Neural progenitor cell (in vitro differentiated cells): ENCODE data around the gene GNAQ. TPM values are rescaled to one million over a fixed set of nuclear protein-coding genes. Genes with fewer than 3 reads are reported as not detected.

Experiments
- DNase-seq: peaks from one replicate; pipeline ENCODE4 v3.0.0-alpha.2; 2016; ENCODE audit warnings: low spot score
- H2AFZ ChIP-seq: fragments of 200-600 bp; sonication (generic); replicated peaks from 2 replicates; pipeline ENCODE4 v1.6.1; 2016; ENCODE audit warnings: antibody characterized with exemption
- H3F3A ChIP-seq: fragments of 200-600 bp; sonication (generic); 2 replicates; pipeline ENCODE4 v1.6.1; 2016; ENCODE audit warnings: antibody characterized with exemption, low read depth
- H3K27ac ChIP-seq: fragments of 200-600 bp; sonication (generic); 2 replicates; pipeline ENCODE4 v1.5.1; 2016; ENCODE audit warnings: mild to moderate bottlenecking
- H3K27me3 ChIP-seq: fragments of 200-600 bp; sonication (generic); 2 replicates; pipeline ENCODE4 v1.6.1; 2016; ENCODE audit warnings: mild to moderate bottlenecking, moderate library complexity
- H3K36me3 ChIP-seq: fragments of 200-600 bp; sonication (generic); 2 replicates; pipeline ENCODE4 v1.5.1; 2016
- H3K4me1 ChIP-seq: fragments of 200-600 bp; sonication (generic); 2 replicates; pipeline ENCODE4 v1.6.1; 2016; ENCODE audit warnings: mixed run types
- H3K4me2 ChIP-seq: fragments of 200-600 bp; sonication (generic); 2 replicates; pipeline ENCODE4 v1.6.1; 2016
- H3K4me3 ChIP-seq: fragments of 200-600 bp; sonication (generic); 2 replicates; pipeline ENCODE4 v1.5.1; 2016
- H3K79me2 ChIP-seq: fragments of 200-600 bp; sonication (generic); 2 replicates; pipeline ENCODE4 v1.6.1; 2016; ENCODE audit warnings: low read depth
- H3K9ac ChIP-seq: fragments of 200-600 bp; sonication (generic); 2 replicates; pipeline ENCODE4 v1.6.1; 2016
- H3K9me3 ChIP-seq: fragments of 200-600 bp; sonication (generic); 2 replicates; pipeline ENCODE4 v1.5.1; 2016; ENCODE audit warnings: low read depth
- H4K20me1 ChIP-seq: fragments of 200-600 bp; sonication (generic); 2 replicates; pipeline ENCODE4 v1.6.1; 2016; ENCODE audit warnings: low read depth
- H3K27ac Mint-ChIP-seq: 3 replicates; pipeline ENCODE4 v1.8.0; 2021; ENCODE audit warnings: mixed read lengths
- H3K27me3 Mint-ChIP-seq: 2 replicates; pipeline ENCODE4 v1.8.0; 2022; ENCODE audit warnings: low read depth, mild to moderate bottlenecking, inconsistent platforms, moderate library complexity, mixed read lengths; ENCODE audit not compliant: insufficient read depth
- H3K36me3 Mint-ChIP-seq: 3 replicates; pipeline ENCODE4 v1.8.0; 2021; ENCODE audit warnings: mixed read lengths
- H3K4me1 Mint-ChIP-seq: 3 replicates; pipeline ENCODE4 v1.8.0; 2021; ENCODE audit warnings: mixed read lengths
- H3K4me3 Mint-ChIP-seq: 3 replicates; pipeline ENCODE4 v1.8.0; 2021; ENCODE audit warnings: mild to moderate bottlenecking, moderate library complexity, mixed read lengths
- H3K9me3 Mint-ChIP-seq: 3 replicates; pipeline ENCODE4 v1.8.0; 2020; ENCODE audit warnings: mixed read lengths
- EZH2 ChIP-seq: fragments of 200-600 bp; sonication (generic); IDR thresholded peaks from 2 replicates; pipeline ENCODE4 v1.6.1; 2017; ENCODE audit warnings: antibody characterized with exemption, mild to moderate bottlenecking, moderate library complexity
- EZH2phosphoT487 ChIP-seq: fragments of 200-600 bp; sonication (generic); IDR thresholded peaks from 2 replicates; pipeline ENCODE4 v1.6.1; 2017; ENCODE audit warnings: antibody characterized with exemption
- total RNA-seq: library from RNA; depleted of rRNA; stranded (reverse); fragments of >200 nt; gene quantifications from 2 replicates; pipeline ENCODE4 v1.2.3, GENCODE V29; 2015; ENCODE audit warnings: low replicate concordance
- TF ChIP-seq, protein P1 (sequence below): fragments of 200-600 bp; sonication (generic); IDR thresholded peaks from 2 replicates; pipeline ENCODE4 v1.5.1; 2017; ENCODE audit warnings: antibody characterized with exemption, mild to moderate bottlenecking

GNAQ gene
- total RNA-seq, 1 donor from 2014 or later: 87.9 TPM

DNA sequence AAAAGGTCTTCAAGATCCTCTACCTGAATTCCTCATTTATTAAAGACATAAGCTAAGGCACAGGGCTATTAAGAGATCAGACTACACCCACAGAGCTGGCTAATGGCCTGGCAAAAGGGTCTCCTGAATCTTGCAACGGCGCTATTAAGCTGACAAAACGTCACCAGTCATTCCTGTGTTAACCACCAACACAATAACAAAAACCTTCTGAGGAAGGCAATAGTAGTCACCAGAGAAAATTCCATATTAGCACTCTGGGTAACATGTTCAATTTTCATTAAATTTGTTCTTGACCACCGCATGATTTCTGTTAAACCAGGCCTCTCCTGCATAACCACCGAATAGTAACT lies 77.0 kb downstream of the GNAQ start:
- Mint-ChIP-seq H3K27me3 (no peaks in the 10 kb centered on the region), H3K4me1 (peaks cover 32% of the 10 kb centered on the region), H3K9me3 (no peaks in the 10 kb centered on the region), H3K27ac (no peak overlapping the region), H3K4me3 (no peak overlapping the region), H3K36me3 (peaks cover 3% of the 10 kb centered on the region)
- H3F3A ChIP-seq: no peaks in the 10 kb centered on the region
- DNase-seq: no peak
- TF ChIP-seq, protein P1, sequence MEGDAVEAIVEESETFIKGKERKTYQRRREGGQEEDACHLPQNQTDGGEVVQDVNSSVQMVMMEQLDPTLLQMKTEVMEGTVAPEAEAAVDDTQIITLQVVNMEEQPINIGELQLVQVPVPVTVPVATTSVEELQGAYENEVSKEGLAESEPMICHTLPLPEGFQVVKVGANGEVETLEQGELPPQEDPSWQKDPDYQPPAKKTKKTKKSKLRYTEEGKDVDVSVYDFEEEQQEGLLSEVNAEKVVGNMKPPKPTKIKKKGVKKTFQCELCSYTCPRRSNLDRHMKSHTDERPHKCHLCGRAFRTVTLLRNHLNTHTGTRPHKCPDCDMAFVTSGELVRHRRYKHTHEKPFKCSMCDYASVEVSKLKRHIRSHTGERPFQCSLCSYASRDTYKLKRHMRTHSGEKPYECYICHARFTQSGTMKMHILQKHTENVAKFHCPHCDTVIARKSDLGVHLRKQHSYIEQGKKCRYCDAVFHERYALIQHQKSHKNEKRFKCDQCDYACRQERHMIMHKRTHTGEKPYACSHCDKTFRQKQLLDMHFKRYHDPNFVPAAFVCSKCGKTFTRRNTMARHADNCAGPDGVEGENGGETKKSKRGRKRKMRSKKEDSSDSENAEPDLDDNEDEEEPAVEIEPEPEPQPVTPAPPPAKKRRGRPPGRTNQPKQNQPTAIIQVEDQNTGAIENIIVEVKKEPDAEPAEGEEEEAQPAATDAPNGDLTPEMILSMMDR: no peak
- TF ChIP-seq EZH2 (no peak), EZH2phosphoT487 (no peak)
- H3K27ac ChIP-seq: no peak overlapping the region
- peaks cover 24% of the 10 kb centered on the region for H3K4me1 ChIP-seq
- H3K27me3 ChIP-seq: no peaks in the 10 kb centered on the region
- peaks cover 100% of the 10 kb centered on the region for H3K79me2 ChIP-seq
- H3K4me2 ChIP-seq: no peak overlapping the region
- H2AFZ ChIP-seq: no peak overlapping the region
- no peaks in the 10 kb centered on the region for H3K9me3 ChIP-seq
- no peaks in the 10 kb centered on the region for H3K36me3 ChIP-seq
- no peak overlapping the region for H3K4me3 ChIP-seq
- no peak overlapping the region for H3K9ac ChIP-seq
- H4K20me1 ChIP-seq: peaks cover 54% of the 10 kb centered on the region

DNA sequence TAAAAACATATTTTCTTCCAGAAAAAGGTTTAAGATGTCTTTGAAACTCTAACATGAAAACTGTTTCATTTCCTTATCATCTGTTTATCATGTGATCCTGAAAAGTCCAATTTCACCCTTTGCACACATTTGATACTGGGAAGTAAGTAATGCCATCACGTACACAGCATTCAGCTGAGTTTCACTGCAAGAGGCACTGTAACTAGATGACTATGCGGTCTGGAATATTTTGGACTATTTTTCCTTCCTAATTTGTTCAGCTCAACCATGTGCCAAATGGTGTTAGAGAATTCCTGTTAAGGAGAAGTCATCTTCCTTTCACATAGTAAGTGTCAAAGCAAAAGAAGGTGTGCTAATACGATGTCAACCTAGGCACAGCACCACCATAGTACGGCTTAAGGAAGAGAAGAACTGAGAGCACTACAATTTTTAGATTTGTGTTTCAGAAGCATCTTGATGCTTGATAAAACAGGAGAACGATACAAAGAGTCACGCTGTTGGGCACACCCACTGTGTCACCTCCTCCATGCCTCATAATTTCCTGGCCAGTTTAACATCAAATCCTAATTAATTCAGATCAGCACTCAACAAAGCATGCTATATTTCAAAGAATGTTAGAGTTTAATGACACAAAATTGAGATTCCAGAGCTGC lies 77.5 kb downstream of the GNAQ start:
- no peak for TF ChIP-seq EZH2phosphoT487
- H4K20me1 ChIP-seq: peaks cover 56% of the 10 kb centered on the region
- H3K9me3 ChIP-seq: no peaks in the 10 kb centered on the region
- H3K4me3 ChIP-seq: no peak overlapping the region
- no peak overlapping the region for H3K9ac ChIP-seq
- Mint-ChIP-seq H3K9me3 (no peaks in the 10 kb centered on the region), H3K36me3 (peaks cover 3% of the 10 kb centered on the region), H3K4me3 (no peak overlapping the region), H3K27me3 (no peaks in the 10 kb centered on the region), H3K27ac (no peak overlapping the region), H3K4me1 (peaks cover 32% of the 10 kb centered on the region)
- peaks cover 20% of the 10 kb centered on the region for H3K4me1 ChIP-seq
- H3K36me3 ChIP-seq: no peaks in the 10 kb centered on the region
- no peak for DNase-seq
- H3K79me2 ChIP-seq: peaks cover 100% of the 10 kb centered on the region
- H3K4me2 ChIP-seq: no peak overlapping the region
- H3K27ac ChIP-seq: no peak overlapping the region
- no peaks in the 10 kb centered on the region for H3F3A ChIP-seq
- H2AFZ ChIP-seq: no peak overlapping the region
- H3K27me3 ChIP-seq: no peaks in the 10 kb centered on the region

DNA sequence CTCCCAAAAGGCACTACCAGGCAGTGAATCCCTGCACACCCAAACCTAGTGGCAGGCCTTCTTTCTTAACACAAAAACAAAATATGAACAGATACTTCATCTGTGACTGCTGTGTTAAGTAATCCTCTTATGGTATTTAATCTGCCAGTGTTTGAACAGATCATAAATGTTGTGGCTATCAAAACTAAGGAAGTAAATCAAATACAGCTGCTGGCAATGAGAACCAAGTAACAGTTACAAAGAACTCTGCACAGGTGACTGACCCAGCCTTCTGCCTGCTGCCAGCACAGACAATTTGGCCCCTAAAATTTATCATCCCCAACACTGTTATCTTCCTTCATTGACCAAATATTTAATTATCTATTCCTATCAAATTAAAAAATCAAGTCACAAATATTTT lies 78.0 kb downstream of the GNAQ start:
- Mint-ChIP-seq H3K27me3 (no peaks in the 10 kb centered on the region), H3K4me1 (peaks cover 36% of the 10 kb centered on the region), H3K4me3 (no peak overlapping the region), H3K9me3 (no peaks in the 10 kb centered on the region), H3K27ac (no peak overlapping the region), H3K36me3 (peaks cover 3% of the 10 kb centered on the region)
- H3K79me2 ChIP-seq: peaks cover 100% of the 10 kb centered on the region
- DNase-seq: no peak
- no peak overlapping the region for H3K4me3 ChIP-seq
- H3F3A ChIP-seq: no peaks in the 10 kb centered on the region
- peaks cover 61% of the 10 kb centered on the region for H4K20me1 ChIP-seq
- H2AFZ ChIP-seq: no peak overlapping the region
- H3K9ac ChIP-seq: no peak overlapping the region
- TF ChIP-seq EZH2phosphoT487 (no peak), EZH2 (no peak)
- TF ChIP-seq, protein P1: no peak
- H3K27me3 ChIP-seq: no peaks in the 10 kb centered on the region
- peaks cover 14% of the 10 kb centered on the region for H3K4me1 ChIP-seq
- H3K9me3 ChIP-seq: no peaks in the 10 kb centered on the region
- no peak overlapping the region for H3K27ac ChIP-seq
- no peaks in the 10 kb centered on the region for H3K36me3 ChIP-seq
- H3K4me2 ChIP-seq: no peak overlapping the region

DNA sequence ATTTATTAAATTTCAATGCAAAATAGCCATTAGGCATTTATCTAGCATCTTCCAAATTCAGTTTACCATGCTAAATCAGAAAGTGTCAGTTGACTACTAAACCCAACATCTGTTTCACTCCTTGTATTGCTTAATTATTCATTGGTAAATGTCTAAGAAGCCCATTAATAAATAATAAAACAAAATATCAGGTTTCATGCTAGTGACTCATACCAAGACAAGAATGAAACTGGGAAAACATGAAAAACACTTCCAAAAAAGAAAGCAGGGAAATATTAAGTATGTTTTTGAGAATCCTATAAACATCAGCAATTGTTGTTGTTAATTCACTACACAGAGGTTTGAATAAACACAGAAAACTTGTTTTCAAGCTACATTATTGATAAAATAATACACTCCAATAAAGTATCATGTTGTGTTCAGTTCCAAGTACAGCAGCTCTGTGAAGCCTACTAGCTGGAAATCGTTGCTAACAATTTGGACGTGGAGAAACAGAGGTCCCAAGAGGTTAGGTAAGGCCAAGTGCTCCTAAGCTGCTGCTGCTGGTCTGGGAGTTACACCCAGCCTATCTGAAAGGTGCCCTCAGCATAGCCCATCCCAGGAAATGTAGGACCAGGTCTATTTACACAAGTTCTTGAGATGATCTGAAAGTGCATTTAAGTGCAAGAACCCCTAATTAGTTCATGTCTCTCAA lies 78.8 kb downstream of the GNAQ start:
- H3K4me3 Mint-ChIP-seq: no peak overlapping the region
- Histone ChIP-seq H3K4me2 (no peak overlapping the region), H4K20me1 (peaks cover 61% of the 10 kb centered on the region), H3K9me3 (no peaks in the 10 kb centered on the region), H3K9ac (no peak overlapping the region), H3K4me1 (peaks cover 10% of the 10 kb centered on the region), H3F3A (no peaks in the 10 kb centered on the region), H3K27ac (no peak overlapping the region), H3K36me3 (no peaks in the 10 kb centered on the region), H2AFZ (no peak overlapping the region), H3K27me3 (no peaks in the 10 kb centered on the region), H3K79me2 (peaks cover 100% of the 10 kb centered on the region), H3K4me3 (no peak overlapping the region)
- H3K9me3 Mint-ChIP-seq: no peaks in the 10 kb centered on the region
- no peak for TF ChIP-seq EZH2
- TF ChIP-seq, protein P1: no peak
- peaks cover 36% of the 10 kb centered on the region for H3K4me1 Mint-ChIP-seq
- no peak overlapping the region for H3K27ac Mint-ChIP-seq
- no peaks in the 10 kb centered on the region for H3K27me3 Mint-ChIP-seq
- no peak for DNase-seq
- H3K36me3 Mint-ChIP-seq: peaks cover 3% of the 10 kb centered on the region
